ENCODE data around the gene ST7. TPM values are rescaled to one million over a fixed set of nuclear protein-coding genes. Genes with fewer than 3 reads are reported as not detected.

Gene ST7
- total and polyA plus RNA-seq, 8 donors, result 7.5 to 49.0 (median 16.1) TPM

DNA sequence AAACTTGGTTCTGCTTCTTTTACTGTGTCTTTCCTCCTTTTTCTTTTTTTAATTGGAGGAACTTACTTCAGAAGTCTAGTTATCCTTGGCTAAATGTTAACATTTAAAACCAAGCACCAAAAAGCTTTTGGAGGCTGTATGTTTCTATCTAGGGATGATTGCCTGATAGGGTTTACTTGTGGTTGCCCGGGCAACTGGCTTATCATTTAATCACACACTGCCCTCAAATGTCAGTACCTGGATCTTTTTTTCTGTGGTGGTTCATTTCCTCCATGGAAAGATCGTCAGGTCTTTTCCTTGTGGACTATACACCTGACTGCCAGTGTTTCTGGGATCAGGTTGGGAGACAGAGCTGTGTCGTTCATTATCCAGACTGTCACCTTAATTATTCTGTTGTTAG lies 196.4 kb downstream of the ST7 start:
- Histone ChIP-seq H3K4me3 (no peak overlapping the region), H3K4me1 (peaks cover 0 to 7% (median 0%) of the 10 kb centered on the region in 4 donors), H3K36me3 (peaks cover 0 to 7% (median 0%) of the 10 kb centered on the region in 4 donors), H3K27ac (no peak overlapping the region), H3K27me3 (no peaks in the 10 kb centered on the region), H3K9me3 (no peaks in the 10 kb centered on the region)
- WGBS, 5 donors, result 59 to 86% (median 69%) methylated on average over 3 of the region's 3 CpGs
- intact Hi-C loops (cut with DNase I; ENCODE audit: low total_unique reads), result no loop called here
- TF ChIP-seq, protein P1, sequence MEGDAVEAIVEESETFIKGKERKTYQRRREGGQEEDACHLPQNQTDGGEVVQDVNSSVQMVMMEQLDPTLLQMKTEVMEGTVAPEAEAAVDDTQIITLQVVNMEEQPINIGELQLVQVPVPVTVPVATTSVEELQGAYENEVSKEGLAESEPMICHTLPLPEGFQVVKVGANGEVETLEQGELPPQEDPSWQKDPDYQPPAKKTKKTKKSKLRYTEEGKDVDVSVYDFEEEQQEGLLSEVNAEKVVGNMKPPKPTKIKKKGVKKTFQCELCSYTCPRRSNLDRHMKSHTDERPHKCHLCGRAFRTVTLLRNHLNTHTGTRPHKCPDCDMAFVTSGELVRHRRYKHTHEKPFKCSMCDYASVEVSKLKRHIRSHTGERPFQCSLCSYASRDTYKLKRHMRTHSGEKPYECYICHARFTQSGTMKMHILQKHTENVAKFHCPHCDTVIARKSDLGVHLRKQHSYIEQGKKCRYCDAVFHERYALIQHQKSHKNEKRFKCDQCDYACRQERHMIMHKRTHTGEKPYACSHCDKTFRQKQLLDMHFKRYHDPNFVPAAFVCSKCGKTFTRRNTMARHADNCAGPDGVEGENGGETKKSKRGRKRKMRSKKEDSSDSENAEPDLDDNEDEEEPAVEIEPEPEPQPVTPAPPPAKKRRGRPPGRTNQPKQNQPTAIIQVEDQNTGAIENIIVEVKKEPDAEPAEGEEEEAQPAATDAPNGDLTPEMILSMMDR (IDR thresholded peaks at IDR 0.05), result no peak
- TF ChIP-seq POLR2A (IDR thresholded peaks at IDR 0.05) (no peak), EP300 (IDR thresholded peaks at IDR 0.05) (no peak), POLR2AphosphoS5 (IDR thresholded peaks at IDR 0.05) (no peak)
- no peak for DNase-seq

DNA sequence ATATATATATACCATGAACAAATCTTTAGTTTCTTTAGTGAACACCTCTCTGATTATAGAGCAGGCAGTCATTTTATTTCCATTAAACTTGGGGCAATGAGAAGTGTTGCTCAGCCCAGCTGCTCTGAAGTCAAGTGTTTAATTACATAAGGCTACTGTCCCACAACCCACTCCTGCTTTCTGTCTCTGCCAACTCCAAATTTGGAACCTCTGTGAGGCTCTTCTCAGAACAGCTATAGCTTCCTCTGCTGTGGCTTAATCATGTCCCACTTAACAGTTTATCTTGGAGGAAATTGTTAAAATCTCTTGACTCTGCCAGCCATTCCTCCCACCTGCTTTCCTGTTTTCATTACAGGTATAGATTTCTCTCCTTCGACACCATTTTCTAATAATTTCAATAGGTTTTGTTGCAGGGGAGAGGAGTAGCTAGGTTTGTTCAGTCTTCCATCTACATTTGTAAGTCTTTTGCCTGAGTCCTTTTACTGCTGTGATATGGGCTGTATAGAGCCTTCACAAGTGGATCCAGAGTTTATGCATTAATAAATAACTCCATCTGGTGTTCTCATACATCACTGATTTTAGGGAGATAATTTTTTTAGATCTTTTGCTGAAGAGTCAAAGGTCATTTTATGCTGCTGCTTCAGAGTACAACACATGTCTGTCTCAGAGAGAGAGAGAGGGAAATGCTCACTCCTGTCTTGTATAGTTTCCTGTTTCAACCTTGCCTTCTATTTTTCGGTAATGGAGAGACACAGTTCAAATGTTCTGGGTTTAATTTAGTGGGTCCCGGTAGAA lies 199.1 kb downstream of the ST7 start:
- Histone ChIP-seq H3K4me3 (no peak overlapping the region), H3K9me3 (no peaks in the 10 kb centered on the region), H3K27ac (no peak overlapping the region), H3K27me3 (no peaks in the 10 kb centered on the region), H3K36me3 (peaks cover 0 to 7% (median 0%) of the 10 kb centered on the region in 4 donors), H3K4me1 (peaks cover 0 to 8% (median 3%) of the 10 kb centered on the region in 4 donors)
- intact Hi-C loops (cut with DNase I; ENCODE audit: low total_unique reads), result no loop called here
- no peak for DNase-seq
- WGBS, 5 donors, result 84 to 96% (median 87%) methylated on average over 3 of the region's 3 CpGs
- TF ChIP-seq POLR2AphosphoS5 (IDR thresholded peaks at IDR 0.05) (no peak), EP300 (IDR thresholded peaks at IDR 0.05) (no peak), POLR2A (IDR thresholded peaks at IDR 0.05) (no peak)
- TF ChIP-seq, protein P1 (IDR thresholded peaks at IDR 0.05), result no peak

DNA sequence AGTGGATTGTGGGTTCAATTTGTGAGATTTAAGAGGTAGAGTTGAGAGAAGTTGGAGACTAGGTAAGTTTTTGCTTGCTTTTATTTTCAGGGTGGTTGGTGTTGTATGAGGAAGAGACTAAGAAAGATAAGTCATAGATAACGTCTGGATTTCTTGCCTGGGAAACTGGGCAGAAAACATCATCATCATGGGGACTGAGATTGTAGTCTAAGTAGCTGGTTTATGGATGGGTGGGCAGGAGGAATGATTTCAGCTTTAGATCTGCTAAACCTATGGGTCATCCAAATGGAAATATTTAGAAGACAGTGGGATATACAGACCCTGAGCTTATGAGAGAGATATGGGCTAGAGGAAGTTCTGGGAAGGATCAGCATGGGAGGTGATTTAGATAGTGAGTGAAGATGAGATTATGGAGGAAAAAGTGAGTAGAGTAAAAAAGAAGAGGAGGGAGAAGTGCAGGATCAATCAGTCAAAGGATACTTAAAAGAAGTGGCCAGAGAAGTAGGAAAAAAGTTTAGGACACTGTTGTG lies 199.8 kb downstream of the ST7 start:
- Histone ChIP-seq H3K27ac (no peak overlapping the region), H3K36me3 (peaks cover 0 to 7% (median 0%) of the 10 kb centered on the region in 4 donors), H3K9me3 (no peaks in the 10 kb centered on the region), H3K4me1 (peaks cover 0 to 14% (median 6%) of the 10 kb centered on the region in 4 donors), H3K27me3 (no peaks in the 10 kb centered on the region), H3K4me3 (no peak overlapping the region)
- intact Hi-C loops (cut with DNase I; ENCODE audit: low total_unique reads), result no loop called here
- TF ChIP-seq POLR2AphosphoS5 (IDR thresholded peaks at IDR 0.05) (no peak), POLR2A (IDR thresholded peaks at IDR 0.05) (no peak), EP300 (IDR thresholded peaks at IDR 0.05) (no peak)
- TF ChIP-seq, protein P1 (IDR thresholded peaks at IDR 0.05), result no peak
- WGBS, 5 donors, result 70 to 83% (median 79%) methylated on average over 1 of the region's 1 CpG
- no peak for DNase-seq

DNA sequence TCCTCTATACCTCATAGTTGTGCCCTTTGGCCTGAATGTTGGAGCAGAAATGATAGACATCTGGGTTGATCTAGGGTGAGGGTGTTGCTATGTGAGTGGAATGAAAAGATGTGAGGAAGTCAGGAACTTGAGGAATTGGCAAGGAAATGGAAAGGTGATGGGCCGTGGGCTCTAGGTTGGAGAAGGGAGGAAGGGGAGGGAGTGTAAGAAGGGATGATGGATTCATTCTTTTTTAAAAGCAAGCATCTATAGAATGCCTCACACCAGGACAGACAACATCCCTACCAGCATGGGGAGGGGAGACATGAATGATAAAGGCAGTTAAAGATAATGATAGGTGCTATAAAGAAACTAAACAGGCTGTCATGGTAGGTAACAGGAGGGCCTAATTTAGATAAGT lies 201.4 kb downstream of the ST7 start:
- no peak overlapping the region for H3K27ac ChIP-seq
- H3K27me3 ChIP-seq, result no peaks in the 10 kb centered on the region
- peaks cover 0 to 7% (median 0%) of the 10 kb centered on the region in 4 donors for H3K36me3 ChIP-seq
- DNase-seq, result no peak
- H3K4me1 ChIP-seq, result peaks cover 0 to 20% (median 8%) of the 10 kb centered on the region in 4 donors
- no peaks in the 10 kb centered on the region for H3K9me3 ChIP-seq
- intact Hi-C loops (cut with DNase I; ENCODE audit: low total_unique reads), result no loop called here
- TF ChIP-seq EP300 (IDR thresholded peaks at IDR 0.05) (no peak), POLR2AphosphoS5 (IDR thresholded peaks at IDR 0.05) (no peak), POLR2A (IDR thresholded peaks at IDR 0.05) (no peak)
- TF ChIP-seq, protein P1 (IDR thresholded peaks at IDR 0.05), result no peak
- WGBS, 5 donors, result 85 to 100% (median 93%) methylated on average over 1 of the region's 1 CpG
- H3K4me3 ChIP-seq, result no peak overlapping the region
